Measurements from ENCODE around the gene CACNB4. TPM values are rescaled to one million over a fixed set of nuclear protein-coding genes. Genes with fewer than 3 reads are reported as not detected.
"Not testable (repeated sequence)": the region's sequence is repeated elsewhere in the genome, so short reads cannot be mapped to it uniquely, and the experiment has no call there.

Gene CACNB4
- total RNA-seq, 1 experiment from 2014 or later: 1.00 TPM

DNA sequence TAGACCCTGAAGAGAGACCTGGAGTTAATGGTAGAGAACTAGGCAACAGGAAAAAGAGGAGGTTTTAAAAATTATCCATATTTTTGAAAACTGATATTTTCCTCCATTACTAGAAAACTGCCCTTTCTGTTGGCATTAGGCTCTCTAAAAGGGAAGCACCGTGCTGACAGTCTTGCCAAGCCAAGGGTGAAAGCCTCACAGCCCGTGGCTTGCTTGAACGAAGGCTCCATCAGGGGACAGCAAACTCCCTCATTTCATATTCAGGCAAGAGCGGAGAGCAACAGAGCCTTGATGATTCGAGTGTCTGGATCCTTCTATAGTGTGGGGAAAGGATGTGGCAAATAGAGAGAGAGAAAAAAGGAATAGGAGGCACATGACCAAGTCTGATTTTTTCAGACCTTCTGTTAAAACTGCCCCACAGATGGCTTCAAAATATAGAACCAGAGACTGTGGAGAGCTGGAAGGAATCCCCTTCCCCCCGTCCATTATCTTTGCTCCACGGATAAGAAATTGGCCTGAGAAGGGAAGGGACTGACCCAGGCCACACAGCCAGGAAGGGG lies 67.0 kb downstream of the CACNB4 start:
- BruUV-seq (replicated peaks): no TSS peak
- Mint-ChIP-seq H3K27ac (ENCODE audit: unreplicated experiment) (no peak overlapping the region), H3K36me3 (ENCODE audit: insufficient read depth, unreplicated experiment) (no peaks in the 10 kb centered on the region), H3K4me1 (ENCODE audit: low read depth, unreplicated experiment) (no peaks in the 10 kb centered on the region), H3K4me3 (ENCODE audit: unreplicated experiment) (no peak overlapping the region), H3K9me3 (ENCODE audit: unreplicated experiment) (no peaks in the 10 kb centered on the region), H3K27me3 (ENCODE audit: insufficient read depth, unreplicated experiment) (peaks cover 3% of the 10 kb centered on the region)
- intact Hi-C loops (cut with micrococcal nuclease; ENCODE audit: unreplicated experiment): no loop called here
- no peaks in the 10 kb centered on the region for H3K27me3 ChIP-seq (replicated peaks; ENCODE audit: control insufficient read depth, insufficient read depth, low read length)
- H3K4me1 ChIP-seq: no peaks in the 10 kb centered on the region
- ChIA-PET POLR2A (no interaction called here), CTCF (no interaction called here)
- no peak for DNase-seq
- H3K9me3 ChIP-seq: no peaks in the 10 kb centered on the region
- H3K4me3 ChIP-seq (ENCODE audit: low read depth, low read length): no peak overlapping the region
- TF ChIP-seq, protein P1, sequence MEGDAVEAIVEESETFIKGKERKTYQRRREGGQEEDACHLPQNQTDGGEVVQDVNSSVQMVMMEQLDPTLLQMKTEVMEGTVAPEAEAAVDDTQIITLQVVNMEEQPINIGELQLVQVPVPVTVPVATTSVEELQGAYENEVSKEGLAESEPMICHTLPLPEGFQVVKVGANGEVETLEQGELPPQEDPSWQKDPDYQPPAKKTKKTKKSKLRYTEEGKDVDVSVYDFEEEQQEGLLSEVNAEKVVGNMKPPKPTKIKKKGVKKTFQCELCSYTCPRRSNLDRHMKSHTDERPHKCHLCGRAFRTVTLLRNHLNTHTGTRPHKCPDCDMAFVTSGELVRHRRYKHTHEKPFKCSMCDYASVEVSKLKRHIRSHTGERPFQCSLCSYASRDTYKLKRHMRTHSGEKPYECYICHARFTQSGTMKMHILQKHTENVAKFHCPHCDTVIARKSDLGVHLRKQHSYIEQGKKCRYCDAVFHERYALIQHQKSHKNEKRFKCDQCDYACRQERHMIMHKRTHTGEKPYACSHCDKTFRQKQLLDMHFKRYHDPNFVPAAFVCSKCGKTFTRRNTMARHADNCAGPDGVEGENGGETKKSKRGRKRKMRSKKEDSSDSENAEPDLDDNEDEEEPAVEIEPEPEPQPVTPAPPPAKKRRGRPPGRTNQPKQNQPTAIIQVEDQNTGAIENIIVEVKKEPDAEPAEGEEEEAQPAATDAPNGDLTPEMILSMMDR (IDR thresholded peaks at IDR 0.05; ENCODE audit: insufficient read depth in 1 of 2, low read depth in 1 of 2, low read length in 1 of 2, severe bottlenecking in 1 of 2, unreplicated experiment in 1 of 2): no peak
- H3K36me3 ChIP-seq (ENCODE audit: control insufficient read depth, insufficient read depth, low read length): no peaks in the 10 kb centered on the region

DNA sequence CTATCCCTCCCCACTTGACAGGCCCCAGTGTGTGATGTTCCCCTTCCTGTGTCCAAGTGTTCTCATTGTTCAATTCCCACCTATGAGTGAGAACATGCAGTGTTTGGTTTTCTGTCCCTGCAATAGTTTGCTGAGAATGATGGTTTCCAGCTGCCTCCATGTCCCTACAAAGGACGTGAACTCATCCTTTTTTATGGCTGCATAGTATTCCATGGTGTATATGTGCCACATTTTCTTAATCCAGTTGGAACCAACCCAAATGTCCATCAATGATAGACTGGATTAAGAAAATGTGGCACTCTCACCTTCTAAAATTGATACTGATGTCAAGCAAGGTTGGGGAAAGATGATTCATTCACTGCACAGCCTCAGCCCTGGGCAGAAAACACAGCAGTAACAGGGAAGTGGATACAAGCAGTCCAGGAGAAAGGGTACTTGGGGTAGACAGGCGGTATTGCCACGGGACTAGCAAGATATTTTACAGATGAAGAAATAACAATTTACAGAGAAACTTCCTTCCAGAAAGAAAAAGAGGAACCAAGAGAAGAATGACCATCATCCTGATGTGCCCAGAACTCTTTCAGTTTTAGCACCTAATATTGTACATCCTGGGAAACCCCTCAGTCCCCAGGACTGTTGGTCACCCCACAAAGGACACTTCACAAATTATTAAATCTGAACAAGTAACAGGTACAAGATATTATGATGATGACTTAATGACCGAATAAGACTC lies 68.1 kb downstream of the CACNB4 start:
- BruUV-seq (replicated peaks); H3K27me3 Mint-ChIP-seq (ENCODE audit: insufficient read depth, unreplicated experiment); H3K9me3 Mint-ChIP-seq (ENCODE audit: unreplicated experiment); intact Hi-C loops (cut with micrococcal nuclease; ENCODE audit: unreplicated experiment); DNase-seq; H3K4me3 ChIP-seq (ENCODE audit: low read depth, low read length); H3K27ac Mint-ChIP-seq (ENCODE audit: unreplicated experiment); H3K4me1 Mint-ChIP-seq (ENCODE audit: low read depth, unreplicated experiment); H3K36me3 ChIP-seq (ENCODE audit: control insufficient read depth, insufficient read depth, low read length); H3K27me3 ChIP-seq (replicated peaks; ENCODE audit: control insufficient read depth, insufficient read depth, low read length); CTCF ChIA-PET; H3K36me3 Mint-ChIP-seq (ENCODE audit: insufficient read depth, unreplicated experiment); H3K9me3 ChIP-seq; H3K4me1 ChIP-seq; POLR2A ChIA-PET; H3K4me3 Mint-ChIP-seq (ENCODE audit: unreplicated experiment): not testable (repeated sequence)

GRCh38 chr2:152028182-152028862 lies 70.5 kb downstream of the CACNB4 start:
- POLR2A ChIA-PET: no interaction called here

More at GRCh38 chr2:152028182-152028862, 70.5 kb downstream of the CACNB4 start:
- H3K4me3 ChIP-seq (ENCODE audit: low read depth, low read length): no peak overlapping the region
- intact Hi-C loops (cut with micrococcal nuclease; ENCODE audit: unreplicated experiment): loop anchor here (5.0 to 10.0 kb wide), 3 partner anchors 36 to 554 kb away; no protein-coding TSS in a partner anchor
- no peaks in the 10 kb centered on the region for H3K27me3 ChIP-seq (replicated peaks; ENCODE audit: control insufficient read depth, insufficient read depth, low read length)
- Mint-ChIP-seq H3K36me3 (ENCODE audit: insufficient read depth, unreplicated experiment) (no peaks in the 10 kb centered on the region), H3K27me3 (ENCODE audit: insufficient read depth, unreplicated experiment) (peaks cover 3% of the 10 kb centered on the region), H3K27ac (ENCODE audit: unreplicated experiment) (no peak overlapping the region), H3K4me1 (ENCODE audit: low read depth, unreplicated experiment) (peaks cover 9% of the 10 kb centered on the region), H3K9me3 (ENCODE audit: unreplicated experiment) (no peaks in the 10 kb centered on the region), H3K4me3 (ENCODE audit: unreplicated experiment) (no peak overlapping the region)
- no peaks in the 10 kb centered on the region for H3K9me3 ChIP-seq
- DNase-seq: no peak
- TF ChIP-seq, protein P1 (IDR thresholded peaks at IDR 0.05; ENCODE audit: insufficient read depth in 1 of 2, low read depth in 1 of 2, low read length in 1 of 2, severe bottlenecking in 1 of 2, unreplicated experiment in 1 of 2): no peak
- no TSS peak for BruUV-seq (replicated peaks)
- CTCF ChIA-PET: interaction anchor here (0.7 kb wide), 1 partner anchor 390 kb away, joined by 7 read pairs; no protein-coding TSS in a partner anchor
- no peaks in the 10 kb centered on the region for H3K36me3 ChIP-seq (ENCODE audit: control insufficient read depth, insufficient read depth, low read length)
- H3K4me1 ChIP-seq: no peaks in the 10 kb centered on the region

All from Caco-2 (cell line).